ENCODE data around the gene ZNF883. TPM values are rescaled to one million over a fixed set of nuclear protein-coding genes. Genes with fewer than 3 reads are reported as not detected.

Gene ZNF883
- total RNA-seq, 4 donors from 2014 or later, result 0.33 to 3.0 (median 0.59) TPM

GRCh38 chr9:112917987-112918362 is 94.0 kb downstream of the ZNF883 start:
- 71 to 86% methylated on average over 1 of the region's 1 CpG for WGBS, 2 donors
- TF ChIP-seq POLR2A (IDR thresholded peaks at IDR 0.05), result no peak
- TF ChIP-seq CTCF (IDR thresholded peaks at IDR 0.05), result no peak
- no peak overlapping the region for H3K4me3 ChIP-seq (replicated peaks in 1 of 3)
- H3K27ac ChIP-seq, result no peak overlapping the region
- H3K36me3 ChIP-seq, result no peaks in the 10 kb centered on the region
- intact Hi-C loops (cut with DNase I), result no loop called here
- H3K4me1 ChIP-seq, result peaks cover 0 to 3% of the 10 kb centered on the region in 2 donors
- no peak for DNase-seq
- H3K9me3 ChIP-seq, result no peaks in the 10 kb centered on the region
- H3K27me3 ChIP-seq, result no peaks in the 10 kb centered on the region

- intact Hi-C loops (cut with DNase I), result no loop called here
- H3K4me1 ChIP-seq, result peaks cover 0 to 4% of the 10 kb centered on the region in 2 donors
- no peak overlapping the region for H3K4me3 ChIP-seq (replicated peaks in 1 of 3)
- WGBS, 2 donors, result 56 to 59% methylated on average over 1 of the region's 1 CpG
- TF ChIP-seq POLR2A (IDR thresholded peaks at IDR 0.05), result no peak
- no peak for TF ChIP-seq CTCF (IDR thresholded peaks at IDR 0.05)
- DNase-seq, result no peak
- no peaks in the 10 kb centered on the region for H3K36me3 ChIP-seq
- no peaks in the 10 kb centered on the region for H3K9me3 ChIP-seq
- H3K27me3 ChIP-seq, result no peaks in the 10 kb centered on the region
- no peak overlapping the region for H3K27ac ChIP-seq
Measured at GRCh38 chr9:112917047-112917986, 94.7 kb downstream of the ZNF883 start.

GRCh38 chr9:112914524-112914923 is 97.5 kb downstream of the ZNF883 start:
- intact Hi-C loops (cut with DNase I), result no loop called here
- TF ChIP-seq POLR2A (IDR thresholded peaks at IDR 0.05) (no peak), CTCF (IDR thresholded peaks at IDR 0.05) (no peak)

GRCh38 chr9:112913326-112913725 is 98.7 kb downstream of the ZNF883 start:
- DNase-seq, result no peak
- Histone ChIP-seq H3K4me1 (peaks cover 0 to 7% of the 10 kb centered on the region in 2 donors), H3K9me3 (no peaks in the 10 kb centered on the region), H3K36me3 (no peaks in the 10 kb centered on the region), H3K27ac (no peak overlapping the region), H3K4me3 (replicated peaks in 1 of 3) (no peak overlapping the region), H3K27me3 (no peaks in the 10 kb centered on the region)
- whole genome bisulfite sequencing, 2 donors, result 90 to 98% methylated on average over 4 of the region's 4 CpGs
- intact Hi-C loops (cut with DNase I), result no loop called here
- TF ChIP-seq POLR2A (IDR thresholded peaks at IDR 0.05), result no peak
- TF ChIP-seq CTCF (IDR thresholded peaks at IDR 0.05), result no peak

More at GRCh38 chr9:112914524-112914923, 97.5 kb downstream of the ZNF883 start:
- peaks cover 0 to 7% of the 10 kb centered on the region in 2 donors for H3K4me1 ChIP-seq
- H3K36me3 ChIP-seq, result no peaks in the 10 kb centered on the region
- WGBS, 2 donors, result 34 to 49% methylated on average over 2 of the region's 2 CpGs
- DNase-seq, result no peak
- no peak overlapping the region for H3K27ac ChIP-seq
- no peak overlapping the region for H3K4me3 ChIP-seq (replicated peaks in 1 of 3)
- H3K9me3 ChIP-seq, result no peaks in the 10 kb centered on the region
- no peaks in the 10 kb centered on the region for H3K27me3 ChIP-seq

GRCh38 chr9:112912636-112913035 is 99.4 kb downstream of the ZNF883 start:
- no peaks in the 10 kb centered on the region for H3K27me3 ChIP-seq
- WGBS, 2 donors, result 69 to 81% methylated on average over 3 of the region's 3 CpGs

More at GRCh38 chr9:112912636-112913035, 99.4 kb downstream of the ZNF883 start:
- peaks cover 0 to 7% of the 10 kb centered on the region in 2 donors for H3K4me1 ChIP-seq
- H3K27ac ChIP-seq, result no peak overlapping the region
- H3K36me3 ChIP-seq, result no peaks in the 10 kb centered on the region
- intact Hi-C loops (cut with DNase I), result no loop called here
- H3K9me3 ChIP-seq, result no peaks in the 10 kb centered on the region
- H3K4me3 ChIP-seq (replicated peaks in 1 of 3), result no peak overlapping the region
- TF ChIP-seq CTCF (IDR thresholded peaks at IDR 0.05), result no peak
- no peak for TF ChIP-seq POLR2A (IDR thresholded peaks at IDR 0.05)
- DNase-seq, result no peak
